HG03469 (cell line): ENCODE data around the gene TSPAN5.

Experiments
- ATAC-seq: cut with Tn5 transposase; IDR thresholded peaks from one replicate; pipeline ENCODE4 v1.9.1; 2021; ENCODE audit warnings: mild to moderate bottlenecking, moderate library complexity, moderate number of reproducible peaks; ENCODE audit not compliant: unreplicated experiment

Gene TSPAN5

GRCh38 chr4:98646422-98646821 is 12.0 kb downstream of the TSPAN5 start:
- no peak for ATAC-seq

GRCh38 chr4:98645527-98645926 is 12.9 kb downstream of the TSPAN5 start:
- no peak for ATAC-seq

- no peak for ATAC-seq
These were observed 14.7 kb downstream of the TSPAN5 start for GRCh38 chr4:98643755-98644154.

GRCh38 chr4:98642991-98643426 is 15.4 kb downstream of the TSPAN5 start:
- ATAC-seq = no peak

- ATAC-seq = no peak
These were observed 16.3 kb downstream of the TSPAN5 start for GRCh38 chr4:98641906-98642668.

- ATAC-seq = no peak
These were observed 17.0 kb downstream of the TSPAN5 start for GRCh38 chr4:98641376-98641775.

GRCh38 chr4:98639523-98639922 is 18.9 kb downstream of the TSPAN5 start:
- ATAC-seq = peak; percentile 66

- ATAC-seq = no peak
These were observed 19.3 kb downstream of the TSPAN5 start for GRCh38 chr4:98639108-98639507.

- ATAC-seq = no peak
These were observed 19.8 kb downstream of the TSPAN5 start for GRCh38 chr4:98638661-98639060.

- no peak for ATAC-seq
These were observed 24.4 kb downstream of the TSPAN5 start for GRCh38 chr4:98634061-98634460.

GRCh38 chr4:98633159-98633558 is 25.3 kb downstream of the TSPAN5 start:
- no peak for ATAC-seq

- no peak for ATAC-seq
These were observed 26.2 kb downstream of the TSPAN5 start for GRCh38 chr4:98632258-98632657.

- ATAC-seq = no peak
These were observed 26.9 kb downstream of the TSPAN5 start for GRCh38 chr4:98631506-98631905.

- no peak for ATAC-seq
These were observed 27.5 kb downstream of the TSPAN5 start for GRCh38 chr4:98630737-98631454.

- no peak for ATAC-seq
These were observed 30.7 kb downstream of the TSPAN5 start for GRCh38 chr4:98627531-98628257.

- ATAC-seq = no peak
These were observed 32.1 kb downstream of the TSPAN5 start for GRCh38 chr4:98626350-98626749.

GRCh38 chr4:98625920-98626319 is 32.5 kb downstream of the TSPAN5 start:
- no peak for ATAC-seq

- ATAC-seq = no peak
These were observed 33.0 kb downstream of the TSPAN5 start for GRCh38 chr4:98625399-98625798.

GRCh38 chr4:98624642-98625041 is 33.8 kb downstream of the TSPAN5 start:
- no peak for ATAC-seq

GRCh38 chr4:98624144-98624543 is 34.3 kb downstream of the TSPAN5 start:
- ATAC-seq = no peak

- no peak for ATAC-seq
These were observed 35.1 kb downstream of the TSPAN5 start for GRCh38 chr4:98623126-98623802.
